Measurements from ENCODE around the gene CDY1.
"Not testable (repeated sequence)": the region's sequence is repeated elsewhere in the genome, so short reads cannot be mapped to it uniquely, and the experiment has no call there.

CDY1 gene, protein sequence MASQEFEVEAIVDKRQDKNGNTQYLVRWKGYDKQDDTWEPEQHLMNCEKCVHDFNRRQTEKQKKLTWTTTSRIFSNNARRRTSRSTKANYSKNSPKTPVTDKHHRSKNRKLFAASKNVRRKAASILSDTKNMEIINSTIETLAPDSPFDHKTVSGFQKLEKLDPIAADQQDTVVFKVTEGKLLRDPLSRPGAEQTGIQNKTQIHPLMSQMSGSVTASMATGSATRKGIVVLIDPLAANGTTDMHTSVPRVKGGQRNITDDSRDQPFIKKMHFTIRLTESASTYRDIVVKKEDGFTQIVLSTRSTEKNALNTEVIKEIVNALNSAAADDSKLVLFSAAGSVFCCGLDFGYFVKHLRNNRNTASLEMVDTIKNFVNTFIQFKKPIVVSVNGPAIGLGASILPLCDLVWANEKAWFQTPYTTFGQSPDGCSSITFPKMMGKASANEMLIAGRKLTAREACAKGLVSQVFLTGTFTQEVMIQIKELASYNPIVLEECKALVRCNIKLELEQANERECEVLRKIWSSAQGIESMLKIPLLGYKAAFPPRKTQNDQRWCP

DNA sequence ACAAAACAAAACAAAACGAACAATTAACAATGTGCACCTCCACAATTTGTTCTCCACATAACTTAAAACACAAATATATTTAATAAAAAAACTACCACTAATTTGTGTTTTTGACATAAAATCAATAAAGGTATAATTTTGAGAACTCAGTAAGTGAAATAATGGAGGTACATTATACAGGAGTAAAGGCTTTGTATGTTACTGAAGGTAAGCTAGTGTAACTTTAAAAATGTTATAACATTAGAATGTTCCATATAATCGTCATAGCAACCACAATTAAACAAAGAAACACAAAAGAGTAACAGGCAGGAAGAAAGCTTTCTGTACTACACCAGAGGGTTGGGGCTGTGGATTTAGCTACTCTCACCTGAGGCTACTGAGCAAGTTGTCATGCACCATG is at the start of gene CDY1:
TSS of gene CDY1 (plus strand) at position 301 of the 400 bp plus-strand sequence. CDS start 326 bp downstream, outside the sequence.
- DNase-seq (ENCODE audit: low read depth in 2 of 2) = not testable (repeated sequence)

DNA sequence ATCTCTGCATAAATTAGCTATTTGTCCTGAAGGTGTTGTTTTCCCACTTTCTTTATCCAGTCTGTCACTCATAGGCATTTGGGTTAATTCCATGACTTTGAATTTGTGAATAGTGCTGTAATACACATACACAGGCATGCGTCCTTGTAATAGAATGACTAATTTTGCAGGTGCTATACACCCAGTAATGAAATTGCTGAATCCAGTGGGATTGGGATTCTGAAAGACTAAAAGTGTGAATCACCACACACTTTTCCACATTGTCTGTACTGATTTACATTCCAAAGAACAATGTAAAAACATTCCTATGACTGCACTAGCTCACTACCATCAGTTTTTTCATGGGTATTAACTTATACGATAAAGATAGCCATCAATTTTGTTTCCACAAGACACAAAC is 28.6 kb upstream of the CDY1 start:
- not testable (repeated sequence) for DNase-seq (ENCODE audit: low read depth in 2 of 2)

DNA sequence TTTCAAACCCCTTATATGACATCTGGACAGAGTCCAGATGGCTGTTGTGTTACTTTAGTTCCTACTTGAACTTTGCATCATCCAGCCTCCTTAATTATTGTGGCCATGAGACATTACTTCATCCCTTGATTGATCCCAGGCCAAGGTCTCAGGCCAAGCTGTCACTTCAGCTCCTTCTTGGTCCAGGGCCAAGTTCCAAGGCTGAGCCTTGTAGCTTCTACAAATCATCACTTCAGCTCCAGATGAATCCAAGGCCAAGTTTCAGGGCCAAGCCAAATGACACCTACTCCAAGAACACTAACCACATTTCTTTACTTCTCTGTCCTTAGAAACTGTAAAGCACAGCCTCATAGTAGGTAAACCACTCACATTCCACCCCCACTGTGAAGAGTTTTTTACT is 1.7 kb upstream of the CDY1 start:
- not testable (repeated sequence) for DNase-seq (ENCODE audit: low read depth in 2 of 2)

DNA sequence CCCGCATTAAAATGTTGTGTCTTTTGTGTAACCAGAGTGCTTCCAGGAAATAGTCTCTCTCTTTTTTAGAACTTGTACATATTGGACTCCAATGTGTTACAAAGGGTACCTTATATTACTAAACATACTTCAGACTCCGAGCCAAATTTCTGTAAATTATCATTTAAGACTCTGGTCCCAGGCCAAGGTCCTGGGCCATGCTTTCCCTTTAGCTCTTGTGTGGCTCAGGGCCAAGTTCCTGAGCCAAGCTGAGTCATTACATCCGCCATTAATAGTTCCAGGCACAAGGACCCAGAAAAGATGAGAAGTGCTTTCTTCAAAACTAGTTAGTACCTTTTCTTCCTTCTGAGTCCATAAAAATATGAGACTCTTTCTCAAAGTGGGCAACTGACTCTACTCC is 4.6 kb downstream of the CDY1 start:
- DNase-seq (ENCODE audit: low read depth in 2 of 2) = not testable (repeated sequence)

DNA sequence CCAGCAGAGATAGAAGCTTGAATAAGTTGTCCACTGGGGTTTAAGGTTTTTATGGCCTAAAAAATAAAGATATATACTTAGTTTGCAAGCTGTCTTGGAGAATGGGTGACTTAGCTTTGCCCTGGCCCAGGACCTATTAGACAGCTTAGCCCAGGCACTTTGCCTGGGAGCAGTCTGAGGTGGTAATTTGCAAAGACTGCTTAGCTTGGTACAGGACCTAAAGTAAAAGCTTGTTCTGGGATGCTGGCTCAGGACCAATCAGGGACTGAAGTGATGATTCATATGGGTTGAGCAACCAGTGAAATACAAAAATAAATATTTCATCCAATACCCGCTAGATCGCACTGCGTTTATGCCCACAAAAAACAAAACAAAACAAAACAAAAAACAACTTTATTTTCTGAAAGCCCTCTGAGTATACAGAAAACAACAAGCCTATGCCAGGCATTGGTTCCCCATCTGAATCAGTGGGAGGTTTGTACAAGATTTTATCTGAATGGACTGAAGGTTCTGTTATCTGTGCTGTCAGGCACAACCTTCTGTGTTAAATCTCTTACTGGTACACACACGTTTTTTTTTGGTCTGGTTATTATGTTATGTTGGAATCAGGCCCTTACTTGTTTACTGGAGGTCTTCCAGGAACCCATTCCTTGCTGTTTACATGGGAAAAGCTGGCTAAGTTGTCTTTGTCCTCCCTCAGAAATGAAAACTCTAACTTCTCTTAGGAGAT is 8.6 kb downstream of the CDY1 start:
- DNase-seq (ENCODE audit: low read depth in 2 of 2) = not testable (repeated sequence)

DNA sequence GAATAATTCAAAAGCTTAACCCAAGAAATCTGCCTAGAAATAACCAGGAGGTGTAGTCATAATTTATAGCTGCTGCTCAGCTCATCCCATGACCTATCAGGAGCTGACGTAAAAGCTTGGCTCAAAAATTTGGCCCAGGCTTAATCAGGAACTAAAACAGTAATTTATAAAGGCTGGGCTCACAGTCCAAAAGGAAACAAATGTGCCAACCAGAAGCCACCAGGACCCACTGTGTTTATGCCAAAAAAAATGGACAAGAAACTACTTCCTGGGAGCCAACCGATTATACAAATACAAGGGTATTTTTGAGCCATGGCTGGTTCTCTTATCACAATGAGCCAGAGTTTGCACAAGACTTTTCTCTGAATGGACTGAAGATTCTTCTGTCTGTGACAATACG is 17.9 kb downstream of the CDY1 start:
- not testable (repeated sequence) for DNase-seq (ENCODE audit: low read depth in 2 of 2)

DNA sequence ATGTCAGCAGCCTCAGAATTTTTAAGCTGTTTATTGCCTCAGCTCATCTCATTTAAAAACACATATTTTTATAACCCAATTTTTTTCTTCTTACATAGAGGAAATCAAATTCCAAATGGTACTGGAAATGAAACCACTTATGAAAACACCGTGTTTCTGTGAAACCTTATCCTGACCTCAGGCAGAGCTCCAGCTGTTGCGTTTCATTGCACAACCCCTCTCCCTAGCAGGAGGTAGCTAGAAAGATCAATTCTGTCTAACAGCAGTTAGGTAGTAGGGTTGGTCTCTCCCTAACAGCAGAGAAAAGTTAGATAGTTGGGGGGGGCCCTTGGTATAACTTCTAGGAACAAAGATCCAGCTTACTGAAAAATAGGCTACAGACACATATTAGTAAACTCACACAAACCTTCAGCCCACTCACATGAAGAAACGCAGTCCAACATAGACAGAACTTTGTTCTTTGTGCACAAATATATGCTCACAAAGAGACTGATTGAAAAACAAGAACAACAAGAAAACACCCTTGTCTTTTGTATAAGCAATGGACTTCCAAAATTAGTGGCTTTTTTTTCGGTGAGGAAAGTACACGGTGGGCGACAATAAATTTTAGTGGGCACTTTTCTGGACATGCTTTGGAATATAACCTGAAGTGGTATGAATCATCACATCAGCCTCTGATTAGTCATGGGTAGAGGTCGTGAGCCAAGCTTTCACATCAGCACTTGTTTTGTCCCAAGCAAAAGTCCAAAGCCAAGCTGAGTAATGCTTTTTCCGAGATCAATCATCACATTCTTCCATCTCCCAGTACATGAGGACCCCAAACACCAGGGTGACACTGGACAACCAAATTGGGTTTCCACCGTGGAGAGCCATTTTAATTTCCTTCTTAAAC is 21.4 kb downstream of the CDY1 start:
- DNase-seq (ENCODE audit: low read depth in 2 of 2) = not testable (repeated sequence)
